Activated naive CD4-positive, alpha-beta T cell treated with anti-CD3 and anti-CD28 coated beads, Interleukin-2, amount 50 U/mL, for 16 hours (primary cell): ENCODE data around the gene CCDC33.

Experiments used
- DNase-seq: peaks from one replicate; pipeline ENCODE4 v3.0.0-alpha.2; 2020

The CCDC33 gene

DNA sequence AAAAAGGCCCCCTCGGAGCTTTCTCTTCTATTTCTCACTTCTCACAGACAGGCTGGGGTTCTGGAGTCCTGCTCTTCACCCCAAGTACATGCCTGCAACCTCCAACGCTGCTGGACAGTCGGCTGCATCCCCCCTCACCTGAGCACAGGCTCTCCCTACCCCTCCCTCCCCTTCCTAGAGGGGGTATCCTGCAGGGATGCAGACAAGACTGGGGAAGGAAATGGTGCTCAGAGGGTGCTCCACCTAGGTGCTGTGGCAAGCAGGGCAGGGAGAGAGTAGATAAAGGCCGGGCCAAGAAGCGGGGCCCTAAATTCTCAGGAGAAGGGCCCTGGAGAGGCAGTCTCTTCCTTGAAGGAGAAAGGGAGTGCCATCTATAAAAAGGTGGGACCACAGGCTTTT lies 26.6 kb upstream of the CCDC33 start:
- no peak for DNase-seq

DNA sequence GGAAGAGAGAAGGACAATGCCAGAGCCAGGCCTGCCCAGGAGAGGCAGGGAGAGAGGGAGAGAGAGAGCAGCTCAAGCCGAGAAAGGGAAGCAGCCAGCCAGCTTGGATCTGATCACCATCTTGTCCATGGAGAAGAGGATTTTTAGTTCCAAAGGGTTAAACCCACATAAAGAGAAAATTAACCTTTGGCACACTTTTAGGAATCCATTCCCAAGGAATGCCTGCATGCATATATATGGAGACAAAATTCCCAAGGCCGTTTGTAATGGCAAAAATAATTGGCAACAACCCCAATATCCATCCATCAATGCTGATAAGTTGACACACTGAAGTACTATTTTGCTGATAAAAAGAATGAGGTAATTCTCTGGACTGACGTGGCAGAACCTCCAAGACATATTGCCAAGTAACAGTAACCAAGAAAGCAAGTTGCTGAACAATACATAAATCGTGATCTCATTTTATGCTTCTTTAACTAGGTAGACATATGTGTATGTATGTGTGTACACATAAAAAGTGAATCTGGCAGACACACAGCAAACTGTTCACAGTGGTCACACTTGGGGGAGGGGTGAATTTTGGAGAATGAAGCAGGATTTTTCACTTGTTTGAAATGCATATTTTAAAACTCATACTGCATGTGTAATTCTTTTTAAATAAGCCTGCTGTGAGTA lies 26.0 kb upstream of the CCDC33 start:
- DNase-seq: no peak

DNA sequence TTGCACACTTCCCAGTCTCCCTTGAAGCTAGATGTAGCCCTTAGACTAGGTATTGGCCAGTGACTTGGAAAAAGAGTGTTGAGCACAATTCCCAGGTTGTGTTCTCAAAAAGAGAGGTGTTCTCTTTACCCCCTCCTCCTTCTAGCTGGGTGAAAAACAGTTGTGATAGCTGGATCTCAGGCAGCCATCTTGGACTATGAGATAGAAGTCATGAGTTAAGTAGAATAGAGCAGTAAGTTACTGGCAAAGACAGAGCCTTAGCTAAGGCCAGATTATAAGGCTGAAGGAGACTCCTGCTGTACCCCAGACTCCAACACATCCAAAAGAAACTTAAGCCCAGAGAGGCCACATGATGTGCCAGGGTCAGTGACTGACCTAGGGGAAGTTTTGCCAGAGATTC lies 25.4 kb upstream of the CCDC33 start:
- no peak for DNase-seq

DNA sequence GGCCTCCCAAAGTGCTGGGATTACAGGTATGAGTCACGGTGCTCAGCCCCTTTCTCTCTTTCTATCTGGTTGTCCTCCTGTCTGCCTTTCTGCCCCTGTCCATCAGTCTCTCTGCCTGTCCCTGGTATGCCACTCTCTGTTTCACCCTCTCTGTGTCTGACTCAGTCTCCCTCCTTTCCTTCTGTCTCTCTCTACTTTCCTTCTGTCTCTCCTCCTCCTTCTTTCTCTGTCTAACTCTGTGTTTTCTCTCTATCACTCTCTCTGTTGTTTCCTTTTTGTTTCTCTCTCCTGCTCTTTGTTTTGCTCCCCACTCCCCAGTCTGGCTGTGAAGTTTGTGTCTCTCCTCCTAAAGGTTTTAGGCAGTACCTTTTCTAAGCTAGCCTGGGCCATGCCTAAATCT lies 24.5 kb upstream of the CCDC33 start:
- DNase-seq: no peak

DNA sequence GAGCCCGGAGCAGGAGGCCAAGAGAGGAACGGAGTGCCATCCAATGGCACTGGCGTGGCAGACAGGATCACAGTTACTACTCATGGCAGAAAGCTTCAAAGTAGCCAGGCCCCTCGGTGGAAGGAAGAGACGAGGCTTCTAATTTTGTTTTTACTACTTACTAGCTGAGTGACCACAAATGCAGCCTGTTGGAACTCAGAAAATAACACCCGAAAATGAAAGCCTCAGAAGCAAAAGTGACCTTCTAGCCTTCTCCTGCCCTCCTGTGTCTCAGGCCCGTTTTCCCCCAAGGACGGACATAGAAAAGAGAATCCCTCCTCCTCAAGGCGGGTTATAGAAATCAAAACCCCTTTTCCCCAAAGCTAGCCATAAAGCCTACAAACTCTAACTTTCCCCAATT lies 23.6 kb upstream of the CCDC33 start:
- DNase-seq: no peak

DNA sequence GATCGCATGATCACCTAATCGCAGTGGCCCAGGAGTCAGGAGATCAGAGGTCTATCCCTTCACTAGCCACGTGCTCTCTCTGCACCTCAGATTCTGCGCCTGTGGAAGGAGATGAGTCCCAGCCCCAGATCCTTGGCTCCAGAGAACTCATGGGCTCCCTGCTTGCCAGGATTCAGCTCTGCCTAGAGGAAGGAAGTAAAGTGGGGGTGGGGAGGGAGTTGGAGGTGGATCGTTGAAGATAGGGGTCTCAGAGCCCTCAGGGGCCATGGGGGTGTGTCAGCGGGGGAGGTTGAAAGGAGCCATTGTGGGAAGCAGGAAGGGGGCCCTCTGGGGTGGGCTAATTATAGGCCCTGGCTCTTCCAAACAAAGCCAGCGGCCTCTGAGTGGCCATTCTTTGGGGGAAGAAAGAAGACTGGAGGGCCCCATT lies 22.3 kb upstream of the CCDC33 start:
- no peak for DNase-seq

DNA sequence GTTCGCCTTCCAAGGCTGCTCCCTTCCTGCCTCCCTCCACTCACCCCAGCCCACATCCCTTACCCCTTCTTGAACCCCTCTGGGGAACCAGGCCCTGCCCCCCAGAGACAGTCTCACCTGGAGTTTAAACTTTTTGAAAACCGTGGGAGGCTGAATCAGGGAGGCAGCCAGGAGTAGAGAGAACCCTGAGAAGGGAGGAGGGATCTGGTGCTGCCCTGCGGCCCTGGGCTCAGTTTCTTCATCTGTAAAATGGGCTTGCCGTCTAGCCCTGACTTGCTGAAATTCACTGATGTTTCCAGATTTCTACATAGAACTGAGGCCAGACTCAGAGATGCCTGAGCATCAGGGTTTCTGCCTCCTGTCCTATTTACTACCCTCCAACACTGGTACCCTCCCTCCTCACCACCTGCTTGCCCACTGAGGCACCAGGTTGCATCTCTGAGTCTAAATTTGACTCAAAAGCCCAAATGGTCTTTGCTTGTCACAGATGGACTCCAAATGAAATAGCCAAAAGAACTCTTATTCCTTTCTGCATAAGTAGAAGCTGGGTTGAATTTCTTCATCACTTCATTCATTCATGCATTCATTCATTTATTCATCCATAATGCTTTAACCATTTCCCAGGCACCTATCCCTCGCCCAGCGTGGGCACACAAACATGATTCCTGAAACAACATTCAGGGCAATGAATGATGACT lies 21.7 kb upstream of the CCDC33 start:
- DNase-seq: no peak

DNA sequence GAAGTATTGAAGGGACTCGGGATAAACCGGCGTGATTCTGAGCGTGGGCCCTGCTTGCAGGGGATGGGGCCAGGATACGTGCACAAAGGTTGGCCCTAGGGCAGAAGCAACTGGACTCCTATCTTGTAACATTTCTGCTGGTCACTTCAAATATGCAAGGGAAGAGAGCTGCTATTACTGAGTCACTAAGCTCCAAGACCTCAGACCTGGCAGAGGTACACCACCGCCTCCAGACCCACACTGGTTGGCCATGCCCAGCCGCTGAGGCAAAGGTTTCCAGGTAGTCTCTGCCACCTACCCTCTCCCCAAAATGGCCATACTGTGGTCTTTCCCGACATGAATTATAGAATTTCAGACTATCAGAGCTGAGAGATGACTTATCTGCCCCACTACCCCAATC lies 20.2 kb upstream of the CCDC33 start:
- DNase-seq: no peak

DNA sequence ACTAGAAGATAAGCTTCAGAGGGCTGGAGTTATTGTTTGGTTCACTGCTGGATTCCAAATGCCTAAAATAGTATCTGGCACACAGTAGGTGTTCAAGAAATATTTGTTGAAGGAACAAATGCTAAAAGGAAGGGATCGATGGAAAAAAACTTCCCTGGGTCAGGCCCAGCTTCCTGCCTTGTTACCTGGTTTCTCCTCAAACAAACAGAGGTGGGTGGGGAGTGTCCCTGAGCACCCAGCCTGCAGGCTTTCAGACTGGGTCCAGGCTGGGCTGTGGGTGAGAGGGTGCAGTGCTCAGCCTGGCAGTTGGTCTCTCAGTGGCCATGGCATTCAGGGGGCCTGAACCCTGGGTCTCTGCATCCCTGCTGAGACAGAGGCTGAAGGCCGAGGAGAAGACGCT lies 19.2 kb upstream of the CCDC33 start:
- DNase-seq: no peak

DNA sequence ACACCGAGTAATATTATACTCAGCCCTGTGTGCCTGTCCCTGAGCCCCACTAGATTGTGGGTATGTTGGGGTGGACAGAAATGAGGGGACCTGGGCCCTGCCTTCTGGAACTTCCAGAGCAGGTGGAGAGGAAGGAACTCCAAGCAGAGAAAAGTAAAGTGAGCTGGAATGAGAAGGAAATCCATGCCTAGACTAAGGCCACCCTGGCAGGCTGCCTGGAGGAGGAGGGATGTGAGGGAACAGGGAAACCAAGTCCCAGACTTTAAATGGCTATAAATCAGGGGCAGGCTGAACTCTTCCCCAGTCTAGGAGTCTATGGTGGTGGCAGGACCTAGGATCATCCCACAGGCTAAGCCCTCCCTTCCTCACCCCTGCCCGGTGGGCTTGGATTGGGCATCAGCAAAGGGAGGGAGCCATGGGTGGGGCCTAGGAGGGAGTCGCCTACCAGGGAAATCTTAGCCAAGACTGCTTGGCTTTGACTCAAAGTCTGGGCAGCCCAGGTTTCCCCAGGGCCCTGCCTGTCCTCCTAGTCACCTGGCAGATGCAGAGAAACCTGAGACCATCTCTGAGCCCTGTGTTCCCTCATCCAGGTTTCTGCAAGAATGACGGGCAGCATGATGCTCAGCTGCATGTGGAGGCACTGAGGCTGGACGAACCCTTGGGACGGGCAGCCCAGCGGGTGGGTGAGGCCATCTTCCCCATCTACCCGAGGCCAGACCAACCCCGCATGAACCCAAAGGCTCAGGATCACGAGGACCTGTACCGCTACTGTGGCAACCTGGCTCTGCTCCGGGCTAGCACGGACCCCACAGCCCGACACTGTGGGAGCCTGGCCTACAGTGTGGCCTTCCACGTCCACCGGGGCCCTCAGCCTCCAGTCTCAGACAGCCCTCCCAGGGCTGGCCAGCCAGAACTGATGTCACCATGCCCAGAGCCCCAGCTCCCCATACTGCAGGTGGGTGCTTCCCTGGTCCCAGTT lies 17.9 kb upstream of the CCDC33 start:
- DNase-seq: no peak

DNA sequence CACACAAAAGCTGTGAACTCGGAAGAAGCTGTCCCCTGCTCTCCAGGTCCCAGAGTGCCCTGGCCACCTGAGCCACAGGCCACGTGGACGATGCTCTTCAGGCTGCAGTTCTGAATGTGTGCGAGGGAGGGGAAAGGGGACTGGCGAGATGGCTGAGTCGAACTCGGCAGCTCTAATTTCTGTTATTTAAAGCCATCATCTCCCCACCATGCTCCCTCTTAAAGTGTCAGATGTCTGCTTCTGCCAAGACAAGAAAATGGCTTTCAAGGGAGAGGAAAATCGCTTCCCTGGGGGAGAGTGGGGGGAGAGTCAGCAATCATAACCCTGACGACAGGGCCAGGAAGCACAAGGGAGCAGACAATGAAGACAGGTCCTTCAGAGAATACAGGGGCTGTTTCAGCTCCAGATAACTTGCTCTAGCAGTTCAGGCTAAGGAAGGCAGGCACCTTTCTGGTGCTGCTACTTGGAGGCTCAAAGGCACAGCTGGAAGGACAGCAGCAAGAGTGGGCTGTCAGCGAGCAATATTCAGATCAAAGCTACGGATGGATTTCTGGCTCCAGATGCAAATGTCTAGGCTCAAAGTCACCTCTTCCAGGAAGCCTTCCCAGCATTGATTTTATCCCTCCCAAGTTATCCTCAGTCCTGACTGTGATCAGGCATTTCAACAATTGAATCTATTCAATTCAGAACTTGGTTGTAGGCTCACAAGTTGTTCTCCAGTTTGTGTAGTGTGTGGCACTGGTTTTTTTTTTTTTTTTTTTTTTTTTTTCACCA lies 15.5 kb upstream of the CCDC33 start:
- no peak for DNase-seq

DNA sequence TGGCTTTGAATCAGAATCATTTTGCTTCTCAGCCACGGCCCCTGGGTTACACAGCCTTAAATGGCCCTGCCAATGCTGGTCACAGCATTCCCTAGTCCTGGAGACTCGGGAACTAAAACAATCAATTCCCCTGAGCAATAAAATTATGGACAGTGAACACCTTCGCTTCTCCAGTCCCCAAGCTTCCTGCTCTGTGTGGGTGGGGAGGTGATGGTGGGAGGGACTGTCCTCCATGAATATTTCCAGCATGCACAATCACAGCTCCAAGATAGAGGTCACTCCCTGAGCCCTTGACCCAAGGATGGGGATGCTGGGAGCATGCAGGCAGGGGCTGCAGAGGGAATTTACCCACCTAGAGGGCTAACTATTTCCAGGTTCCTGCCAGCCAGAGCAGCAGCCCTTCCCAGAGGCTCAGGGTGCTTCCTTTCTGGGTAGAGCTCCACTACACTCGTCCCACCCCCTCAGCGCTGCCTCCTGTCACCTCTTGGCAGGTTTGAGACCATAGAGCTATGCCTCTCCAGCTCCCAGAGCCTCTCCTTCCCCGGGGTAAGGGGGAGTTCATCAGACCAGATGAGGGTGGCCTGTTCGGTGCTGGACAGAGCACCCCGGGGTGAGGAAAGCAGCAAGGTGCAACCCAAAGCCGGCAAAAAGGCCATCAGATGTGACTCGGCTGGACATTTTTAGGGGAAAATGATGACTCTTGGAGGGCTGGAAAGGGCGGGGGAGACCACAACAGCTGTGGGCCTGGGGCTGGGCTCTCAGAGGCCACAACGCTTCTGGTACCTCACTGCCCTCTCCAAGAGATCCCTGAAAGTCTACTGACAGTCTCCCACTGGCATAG lies 14.5 kb upstream of the CCDC33 start:
- DNase-seq: no peak

DNA sequence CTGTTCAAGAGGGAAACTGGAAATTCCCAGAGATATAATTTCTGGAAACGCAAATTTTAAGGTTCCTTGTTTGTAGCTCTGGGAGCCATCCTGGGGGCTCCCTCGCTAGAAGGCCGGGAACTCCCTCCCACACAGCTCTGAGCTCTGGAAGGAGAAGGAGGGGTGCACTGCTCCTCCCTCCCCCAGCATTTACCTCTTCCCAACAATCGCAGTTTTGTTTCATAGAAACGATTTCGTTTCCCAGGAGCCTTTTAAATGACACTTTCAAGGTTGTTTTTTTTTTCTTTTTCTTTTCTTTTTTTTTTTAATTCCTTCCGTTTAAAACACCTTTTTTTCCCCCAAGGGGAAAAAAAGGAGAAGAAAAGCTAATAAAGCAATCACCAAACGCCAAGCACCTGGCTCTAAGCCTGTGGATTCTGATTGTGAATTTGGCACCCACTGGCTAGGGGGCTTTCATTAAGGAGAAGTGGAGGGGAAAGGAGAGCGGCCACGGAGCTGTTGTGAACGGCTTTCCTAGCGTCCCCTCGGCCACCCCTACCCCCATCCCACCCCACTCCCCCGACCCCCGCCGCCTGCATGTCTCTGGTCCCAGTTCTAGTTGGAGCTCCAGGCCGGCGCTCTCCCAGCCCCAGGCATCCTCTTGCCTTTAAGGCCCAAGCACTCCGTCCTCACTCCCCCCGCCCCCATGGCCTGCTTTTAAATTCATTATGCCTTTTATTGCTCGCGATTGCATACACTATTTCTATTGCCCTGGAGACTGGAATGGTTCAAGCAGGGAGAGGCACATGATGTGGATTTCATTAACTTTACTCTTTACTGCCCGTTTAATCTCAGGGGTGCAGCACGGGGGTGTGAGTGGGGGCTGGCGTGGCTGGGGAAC lies 13.6 kb upstream of the CCDC33 start:
- DNase-seq: no peak

DNA sequence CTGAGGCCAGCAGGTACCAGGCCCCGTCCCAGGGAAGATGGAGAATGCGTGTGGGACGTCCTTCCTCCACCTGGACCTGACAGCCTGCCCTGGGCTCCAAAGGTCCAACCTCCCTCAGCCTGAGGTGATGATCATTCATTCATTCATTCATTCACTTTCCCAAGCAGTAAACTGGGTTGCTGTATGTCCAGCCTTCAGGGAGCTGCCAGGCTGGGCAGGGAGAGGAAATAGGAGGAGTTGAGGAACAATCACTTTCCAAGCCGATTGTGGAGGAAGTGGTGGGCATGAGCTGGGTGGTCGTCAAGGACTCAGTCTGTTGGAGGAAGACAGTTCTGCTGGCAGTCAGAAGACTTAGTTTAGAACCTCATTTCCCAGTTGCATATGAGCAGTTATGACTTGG lies 10.2 kb upstream of the CCDC33 start:
- no peak for DNase-seq

DNA sequence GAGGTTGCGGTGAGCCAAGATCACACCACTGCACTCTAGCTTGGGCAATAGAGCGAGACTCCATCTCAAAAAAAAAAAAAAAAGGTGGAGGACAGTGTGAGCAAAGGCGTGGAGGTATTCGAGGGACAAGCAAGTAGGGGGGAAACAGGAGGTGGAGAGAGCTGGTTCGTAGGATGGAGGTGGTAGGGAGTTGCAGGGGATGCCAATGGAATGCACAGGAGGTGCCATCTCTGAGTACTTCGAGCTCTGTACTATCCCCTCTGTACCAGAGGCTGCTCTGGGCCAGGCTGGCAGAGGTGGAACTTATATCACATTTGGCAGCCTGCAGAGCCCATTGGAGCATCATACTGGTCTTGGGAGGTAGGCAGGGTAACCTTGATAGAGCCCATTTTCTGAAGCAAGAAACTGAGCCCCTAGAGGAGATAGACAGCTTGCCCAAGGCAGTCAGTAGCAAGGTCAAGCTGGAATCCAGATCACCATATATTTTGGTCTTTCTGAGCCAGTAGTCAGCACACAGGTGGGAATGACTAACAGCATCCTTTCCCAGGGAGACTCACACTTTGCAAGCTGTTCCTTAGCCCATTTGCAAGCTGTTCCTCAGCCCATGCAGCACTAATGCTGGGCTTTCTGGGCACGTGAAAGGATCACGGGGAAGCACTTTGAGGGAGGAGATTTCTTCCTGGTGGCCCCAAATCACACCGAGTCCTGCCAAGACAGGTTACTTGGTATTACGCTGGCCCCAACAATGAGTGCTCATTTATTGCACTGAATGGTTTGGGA lies 9.2 kb upstream of the CCDC33 start:
- no peak for DNase-seq

DNA sequence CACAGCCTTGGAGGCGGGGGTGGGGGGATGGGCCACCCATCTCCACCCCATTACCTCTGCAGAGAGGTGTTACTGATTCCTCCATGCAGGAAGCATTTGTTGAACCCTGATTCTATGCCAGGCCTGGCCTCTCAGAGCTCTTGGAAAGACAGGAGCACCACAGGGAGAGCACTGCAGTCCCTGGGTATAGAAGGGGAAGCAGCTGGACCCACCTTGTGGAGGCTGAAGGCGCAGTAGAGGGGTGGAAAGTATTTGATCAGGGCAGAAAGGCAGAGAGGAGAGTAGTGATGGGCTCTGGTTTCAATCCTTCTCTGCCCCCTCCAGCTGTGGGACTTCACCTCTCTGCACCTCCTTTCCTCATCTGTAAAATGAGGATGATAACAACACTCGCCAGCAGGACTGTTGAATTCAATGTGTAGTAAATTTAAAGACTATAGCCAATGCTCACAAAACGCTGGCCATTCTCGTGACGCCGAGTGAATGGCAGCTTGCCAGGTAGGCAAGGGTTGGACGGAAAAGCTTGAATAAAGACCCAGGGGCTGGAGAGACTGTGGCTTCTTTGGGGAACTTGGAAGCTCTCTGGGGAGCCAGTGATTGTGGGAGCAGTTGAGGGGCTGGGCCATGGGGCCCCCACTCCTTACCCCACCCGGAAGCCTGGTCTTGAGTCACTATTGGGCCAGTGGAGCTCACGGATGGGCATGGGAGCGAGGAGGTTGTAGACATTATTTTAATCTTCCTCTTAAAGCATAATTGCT lies 8.0 kb upstream of the CCDC33 start:
- no peak for DNase-seq

DNA sequence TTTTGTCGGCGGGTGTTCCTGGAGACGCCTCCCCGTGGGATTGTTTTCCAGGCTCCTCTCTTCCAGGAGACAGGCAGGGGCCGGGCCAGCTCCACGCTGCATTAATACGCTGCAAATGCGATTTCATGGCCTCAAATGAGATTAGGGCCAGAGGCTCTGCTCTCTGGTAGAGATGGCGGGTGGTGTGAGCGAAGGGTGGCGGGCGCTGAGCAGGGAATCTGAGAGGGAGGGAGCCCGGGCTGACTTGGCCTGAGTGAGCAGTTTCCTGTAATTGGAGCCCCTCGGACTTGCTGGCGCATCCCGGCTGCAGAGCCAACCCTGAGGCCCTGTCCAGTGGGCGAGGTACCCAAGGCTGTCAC lies 7.4 kb upstream of the CCDC33 start:
- DNase-seq: no peak

DNA sequence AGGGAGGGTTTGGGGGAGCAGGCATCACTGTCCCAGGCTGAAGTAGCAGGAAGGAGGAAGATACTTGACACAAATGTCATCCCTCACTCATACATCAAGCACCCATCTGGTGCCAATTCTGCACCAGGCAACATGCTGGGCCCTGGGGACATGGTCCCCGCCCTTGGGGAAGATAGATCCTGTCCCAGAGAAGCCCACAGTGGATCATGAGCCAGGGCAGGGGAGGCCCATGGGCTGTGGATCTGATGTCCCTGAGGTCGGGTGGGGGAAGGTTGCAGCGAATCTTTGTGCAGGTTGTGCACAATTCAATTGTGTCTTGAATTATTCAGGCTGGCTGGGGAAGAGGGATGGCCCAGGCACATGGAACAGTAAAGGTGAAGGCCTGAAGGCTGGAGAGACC lies 6.4 kb upstream of the CCDC33 start:
- DNase-seq: no peak

DNA sequence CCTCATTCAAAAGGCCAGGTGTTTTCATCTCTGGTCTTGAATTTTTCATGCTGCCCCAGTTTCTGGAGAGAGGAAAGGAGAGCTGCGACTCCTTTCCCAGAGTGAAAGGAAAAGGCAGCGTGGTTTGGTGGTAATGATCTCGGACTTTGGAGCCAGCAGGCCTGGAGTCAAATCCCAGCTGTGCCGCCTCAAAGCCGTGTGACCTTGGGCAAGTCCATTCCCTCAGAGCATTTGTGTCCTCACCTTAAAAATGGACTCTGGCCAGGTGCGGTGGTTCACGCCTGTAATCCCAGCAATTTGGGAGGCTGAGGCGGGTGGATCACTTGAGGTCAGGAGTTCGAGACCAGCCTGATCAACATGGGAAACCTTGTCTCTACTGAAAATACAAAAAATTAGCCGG lies 4.7 kb upstream of the CCDC33 start:
- DNase-seq: no peak
